ENCODE data around the gene SNCB.

SNCB gene

DNA sequence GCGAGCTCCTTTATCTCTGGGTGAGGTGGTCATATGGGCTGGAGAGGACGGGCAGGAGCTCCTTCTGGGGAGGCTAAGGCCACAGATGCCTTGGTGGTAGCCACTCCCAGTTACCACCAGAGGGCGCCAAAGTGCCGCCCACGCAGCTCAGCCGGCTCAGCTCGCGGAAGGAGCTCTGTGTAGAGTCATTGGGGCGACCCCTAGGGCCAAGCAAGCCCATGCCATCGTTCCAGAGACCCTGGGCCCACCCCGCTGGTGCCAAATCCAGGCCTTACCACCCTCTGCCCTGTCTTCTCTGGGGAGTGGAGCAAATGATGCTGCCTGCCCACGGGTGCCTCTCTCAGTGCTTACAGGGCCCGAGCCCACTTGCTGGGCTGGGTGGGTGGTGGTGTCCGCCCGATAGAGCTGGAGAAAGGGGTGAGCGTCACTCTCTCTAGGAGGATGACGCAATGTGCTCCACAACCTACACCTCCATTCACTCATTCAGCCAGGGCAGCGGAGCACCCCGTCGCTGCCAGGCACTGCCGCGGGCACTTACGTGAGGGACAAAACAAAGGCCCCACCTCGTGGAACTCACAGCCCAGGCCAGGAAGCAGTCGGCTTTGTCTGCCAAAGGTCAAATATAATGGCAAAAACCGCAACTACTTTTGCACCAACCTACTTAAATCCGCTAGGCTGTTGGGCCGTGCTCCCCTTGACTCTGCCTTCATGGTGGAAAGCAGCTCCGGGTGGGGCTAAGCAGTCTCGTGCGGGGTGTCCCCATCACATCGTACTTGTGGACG lies 30.7 kb upstream of the SNCB start:
- peak; percentile 51 to 63 for DNase-seq (ENCODE audit: low read depth in 1 of 2, low spot score in 1 of 2)
- TF ChIP-seq, protein P1, sequence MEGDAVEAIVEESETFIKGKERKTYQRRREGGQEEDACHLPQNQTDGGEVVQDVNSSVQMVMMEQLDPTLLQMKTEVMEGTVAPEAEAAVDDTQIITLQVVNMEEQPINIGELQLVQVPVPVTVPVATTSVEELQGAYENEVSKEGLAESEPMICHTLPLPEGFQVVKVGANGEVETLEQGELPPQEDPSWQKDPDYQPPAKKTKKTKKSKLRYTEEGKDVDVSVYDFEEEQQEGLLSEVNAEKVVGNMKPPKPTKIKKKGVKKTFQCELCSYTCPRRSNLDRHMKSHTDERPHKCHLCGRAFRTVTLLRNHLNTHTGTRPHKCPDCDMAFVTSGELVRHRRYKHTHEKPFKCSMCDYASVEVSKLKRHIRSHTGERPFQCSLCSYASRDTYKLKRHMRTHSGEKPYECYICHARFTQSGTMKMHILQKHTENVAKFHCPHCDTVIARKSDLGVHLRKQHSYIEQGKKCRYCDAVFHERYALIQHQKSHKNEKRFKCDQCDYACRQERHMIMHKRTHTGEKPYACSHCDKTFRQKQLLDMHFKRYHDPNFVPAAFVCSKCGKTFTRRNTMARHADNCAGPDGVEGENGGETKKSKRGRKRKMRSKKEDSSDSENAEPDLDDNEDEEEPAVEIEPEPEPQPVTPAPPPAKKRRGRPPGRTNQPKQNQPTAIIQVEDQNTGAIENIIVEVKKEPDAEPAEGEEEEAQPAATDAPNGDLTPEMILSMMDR (IDR thresholded peaks at IDR 0.05; ENCODE audit: insufficient read depth, low read length): peak; percentile 91
- TF ChIP-seq, protein P2, sequence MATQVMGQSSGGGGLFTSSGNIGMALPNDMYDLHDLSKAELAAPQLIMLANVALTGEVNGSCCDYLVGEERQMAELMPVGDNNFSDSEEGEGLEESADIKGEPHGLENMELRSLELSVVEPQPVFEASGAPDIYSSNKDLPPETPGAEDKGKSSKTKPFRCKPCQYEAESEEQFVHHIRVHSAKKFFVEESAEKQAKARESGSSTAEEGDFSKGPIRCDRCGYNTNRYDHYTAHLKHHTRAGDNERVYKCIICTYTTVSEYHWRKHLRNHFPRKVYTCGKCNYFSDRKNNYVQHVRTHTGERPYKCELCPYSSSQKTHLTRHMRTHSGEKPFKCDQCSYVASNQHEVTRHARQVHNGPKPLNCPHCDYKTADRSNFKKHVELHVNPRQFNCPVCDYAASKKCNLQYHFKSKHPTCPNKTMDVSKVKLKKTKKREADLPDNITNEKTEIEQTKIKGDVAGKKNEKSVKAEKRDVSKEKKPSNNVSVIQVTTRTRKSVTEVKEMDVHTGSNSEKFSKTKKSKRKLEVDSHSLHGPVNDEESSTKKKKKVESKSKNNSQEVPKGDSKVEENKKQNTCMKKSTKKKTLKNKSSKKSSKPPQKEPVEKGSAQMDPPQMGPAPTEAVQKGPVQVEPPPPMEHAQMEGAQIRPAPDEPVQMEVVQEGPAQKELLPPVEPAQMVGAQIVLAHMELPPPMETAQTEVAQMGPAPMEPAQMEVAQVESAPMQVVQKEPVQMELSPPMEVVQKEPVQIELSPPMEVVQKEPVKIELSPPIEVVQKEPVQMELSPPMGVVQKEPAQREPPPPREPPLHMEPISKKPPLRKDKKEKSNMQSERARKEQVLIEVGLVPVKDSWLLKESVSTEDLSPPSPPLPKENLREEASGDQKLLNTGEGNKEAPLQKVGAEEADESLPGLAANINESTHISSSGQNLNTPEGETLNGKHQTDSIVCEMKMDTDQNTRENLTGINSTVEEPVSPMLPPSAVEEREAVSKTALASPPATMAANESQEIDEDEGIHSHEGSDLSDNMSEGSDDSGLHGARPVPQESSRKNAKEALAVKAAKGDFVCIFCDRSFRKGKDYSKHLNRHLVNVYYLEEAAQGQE (IDR thresholded peaks at IDR 0.05; ENCODE audit: insufficient replicate concordance, low read depth): no peak
- TF ChIP-seq GABPA (IDR thresholded peaks at IDR 0.05; ENCODE audit: low read depth) (no peak), POLR2AphosphoS5 (IDR thresholded peaks at IDR 0.05; ENCODE audit: low read depth) (no peak), SPI1 (IDR thresholded peaks at IDR 0.05; ENCODE audit: borderline replicate concordance, low read depth) (no peak)
- H3K27ac ChIP-seq (replicated peaks): no peak overlapping the region

DNA sequence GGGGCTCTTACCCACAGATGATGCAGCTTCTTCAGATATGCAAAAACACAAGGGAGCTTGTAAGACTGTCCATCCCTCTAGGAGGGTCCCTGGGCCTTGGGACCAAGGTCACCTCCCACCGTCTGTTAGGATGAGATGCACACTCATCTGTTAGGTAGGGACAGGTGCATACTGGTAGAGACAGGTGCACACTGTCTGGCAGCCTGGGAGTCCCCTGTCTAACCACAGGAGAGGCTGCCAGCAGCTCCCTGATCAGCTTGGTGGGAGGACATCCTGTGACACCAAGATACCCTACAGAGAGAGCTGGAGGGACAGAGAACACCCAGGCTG lies 30.2 kb upstream of the SNCB start:
- Histone ChIP-seq H3K4me3 (replicated peaks; ENCODE audit: insufficient read depth, low read length) (no peak overlapping the region), H3K27ac (replicated peaks) (no peak overlapping the region), H3K27me3 (ENCODE audit: insufficient read depth, poor library complexity, severe bottlenecking) (peaks cover 3% of the 10 kb centered on the region)
- TF ChIP-seq, protein P1 (IDR thresholded peaks at IDR 0.05; ENCODE audit: insufficient read depth, low read length): no peak
- TF ChIP-seq, protein P2 (IDR thresholded peaks at IDR 0.05; ENCODE audit: insufficient replicate concordance, low read depth): no peak
- TF ChIP-seq GABPA (IDR thresholded peaks at IDR 0.05; ENCODE audit: low read depth): no peak
- no peak for TF ChIP-seq POLR2AphosphoS5 (IDR thresholded peaks at IDR 0.05; ENCODE audit: low read depth)
- TF ChIP-seq SPI1 (IDR thresholded peaks at IDR 0.05; ENCODE audit: borderline replicate concordance, low read depth): no peak
- DNase-seq (ENCODE audit: low read depth in 1 of 2, low spot score in 1 of 2): no peak

More for the DNA sequence above, 30.7 kb upstream of the SNCB start:
- peaks cover 3% of the 10 kb centered on the region for H3K27me3 ChIP-seq (ENCODE audit: insufficient read depth, poor library complexity, severe bottlenecking)
- H3K4me3 ChIP-seq (replicated peaks; ENCODE audit: insufficient read depth, low read length): no peak overlapping the region

DNA sequence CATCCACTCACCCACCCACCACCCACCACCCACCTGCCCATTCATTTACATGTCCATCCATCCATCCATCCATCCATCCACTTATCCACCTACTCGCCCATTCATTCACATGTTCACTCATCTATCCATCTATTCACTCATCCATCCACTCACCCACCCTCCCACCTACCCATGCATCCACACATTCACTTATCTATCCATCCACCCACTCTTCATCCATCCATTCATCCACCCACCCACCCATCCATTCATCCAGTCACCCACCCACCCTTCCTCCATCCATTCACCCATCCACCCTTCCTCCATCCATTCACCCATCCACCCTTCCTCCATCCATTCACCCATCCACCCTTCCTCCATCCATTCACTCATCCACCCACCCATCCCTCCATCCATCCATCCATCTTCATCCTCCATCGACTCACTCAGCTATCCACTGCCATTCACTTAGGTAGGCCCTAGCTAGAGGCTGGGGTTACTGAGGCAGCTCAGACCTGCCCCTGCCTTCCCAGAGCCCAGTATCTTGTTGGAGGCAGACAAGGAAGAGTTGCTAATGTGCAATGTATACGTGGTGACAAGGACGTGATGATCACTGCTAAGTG lies 29.6 kb upstream of the SNCB start:
- TF ChIP-seq, protein P2 (IDR thresholded peaks at IDR 0.05; ENCODE audit: insufficient replicate concordance, low read depth): no peak
- TF ChIP-seq SPI1 (IDR thresholded peaks at IDR 0.05; ENCODE audit: borderline replicate concordance, low read depth) (no peak), POLR2AphosphoS5 (IDR thresholded peaks at IDR 0.05; ENCODE audit: low read depth) (no peak), GABPA (IDR thresholded peaks at IDR 0.05; ENCODE audit: low read depth) (no peak)
- TF ChIP-seq, protein P1 (IDR thresholded peaks at IDR 0.05; ENCODE audit: insufficient read depth, low read length): no peak
- DNase-seq (ENCODE audit: low read depth in 1 of 2, low spot score in 1 of 2): no peak

More for the DNA sequence above, 29.6 kb upstream of the SNCB start:
- Histone ChIP-seq H3K27me3 (ENCODE audit: insufficient read depth, poor library complexity, severe bottlenecking) (peaks cover 1% of the 10 kb centered on the region), H3K4me3 (replicated peaks; ENCODE audit: insufficient read depth, low read length) (no peak overlapping the region), H3K27ac (replicated peaks) (no peak overlapping the region)
